Testis (tissue), 3 donors: ENCODE measurements around the gene NPIPB6. TPM values are rescaled to one million over a fixed set of nuclear protein-coding genes. Genes with fewer than 3 reads are reported as not detected.

Experiments used
- DNase-seq: peaks from one replicate; pipeline ENCODE4 v3.0.0-alpha.2; 2019
- H3K27ac ChIP-seq, 2 donors: fragments of 200-600 bp; sonication (generic); one replicate each; pipeline ENCODE4 v1.5.1; 2019
- H3K27me3 ChIP-seq: fragments of 200-600 bp; sonication (generic); one replicate; pipeline ENCODE4 v1.5.1; 2019
- H3K36me3 ChIP-seq: fragments of 200-600 bp; sonication (generic); one replicate; pipeline ENCODE4 v1.5.1; 2017; ENCODE audit warnings: low read depth; ENCODE audit errors: missing control alignments
- H3K4me1 ChIP-seq: fragments of 200-600 bp; sonication (generic); one replicate; pipeline ENCODE4 v1.5.1; 2019
- H3K4me3 ChIP-seq, 2 donors: fragments of 200-600 bp; sonication (generic); one replicate each; pipeline ENCODE4 v1.5.1; 2017 to 2019
- H3K9me3 ChIP-seq: fragments of 200-600 bp; sonication (generic); one replicate; pipeline ENCODE4 v1.5.1; 2017
- CTCF ChIP-seq, 3 experiments: fragments of 450-650 bp in 2 of 3; fragments of 200-600 bp in 1 of 3; sonication (generic) in 1 of 3; IDR thresholded peaks; one replicate each; pipeline ENCODE4 v1.5.1; 2016 to 2019; ENCODE audit warnings: antibody characterized with exemption in 3 of 3, mild to moderate bottlenecking in 2 of 3, moderate library complexity in 1 of 3
- POLR2A ChIP-seq: fragments of 450-650 bp; IDR thresholded peaks from one replicate; pipeline ENCODE4 v1.6.1; 2017; ENCODE audit warnings: antibody characterized with exemption, mild to moderate bottlenecking, moderate library complexity
- WGBS, 2 donors: methylation state at CpG; one replicate each; pipeline ENCODE4 v1.1.5; 2018; 5-methylcytosine and 5-hydroxymethylcytosine counted together
- intact Hi-C: fragments of 100-400 bp; cut with DNase I; formaldehyde crosslinking; loops from one replicate; pipeline ENCODE4 v1.15.1; 2023; ENCODE audit warnings: low total_unique reads
- polyA plus RNA-seq: library from polyadenylated mRNA; stranded (reverse); fragments of 350-450 nt; fragmentation: Illumina TruSeq; extraction: RNeasy Lipid Tissue Mini Kit (QIAGEN cat#74804); gene quantifications from one replicate; pipeline ENCODE4 v1.2.3, GENCODE V29; 2014; ENCODE audit warnings: low read depth, low replicate concordance; ENCODE audit not compliant: insufficient read depth
- total RNA-seq, 2 donors: library from RNA; depleted of rRNA; stranded (reverse); fragments of >200 nt; gene quantifications; one replicate each; pipeline ENCODE4 v1.2.3, GENCODE V29; 2016

The NPIPB6 gene
- total and polyA plus RNA-seq, 3 donors from 2014 or later = 16.7 to 47.5 (median 36.3) TPM

- no peaks in the 10 kb centered on the region for H3K9me3 ChIP-seq
- intact Hi-C loops = no loop called here
- H3K36me3 ChIP-seq = no peaks in the 10 kb centered on the region
- no peaks in the 10 kb centered on the region for H3K4me1 ChIP-seq
- no peak for DNase-seq
- H3K27me3 ChIP-seq = no peaks in the 10 kb centered on the region
- H3K4me3 ChIP-seq = no peak overlapping the region
- TF ChIP-seq CTCF (IDR thresholded peaks at IDR 0.05) (no peak), POLR2A (no peak)
- no peak overlapping the region for H3K27ac ChIP-seq
- 78 to 88% methylated on average over 2 of the region's 2 CpGs for WGBS, 2 donors
Observed at GRCh38 chr16:28301620-28302019, 61.7 kb downstream of the NPIPB6 start.

GRCh38 chr16:28301154-28301553, 62.2 kb downstream of the NPIPB6 start:
- H3K27ac ChIP-seq = no peak overlapping the region
- 89 to 92% methylated on average over 5 to 6 of the region's 6 CpGs for WGBS, 2 donors
- H3K27me3 ChIP-seq = no peaks in the 10 kb centered on the region
- intact Hi-C loops = no loop called here
- no peaks in the 10 kb centered on the region for H3K9me3 ChIP-seq
- H3K4me3 ChIP-seq = no peak overlapping the region
- DNase-seq = no peak
- H3K36me3 ChIP-seq = no peaks in the 10 kb centered on the region
- no peak for TF ChIP-seq CTCF (IDR thresholded peaks at IDR 0.05)
- TF ChIP-seq POLR2A = no peak
- H3K4me1 ChIP-seq = no peaks in the 10 kb centered on the region

- H3K4me1 ChIP-seq = no peaks in the 10 kb centered on the region
- H3K36me3 ChIP-seq = no peaks in the 10 kb centered on the region
- no peak overlapping the region for H3K4me3 ChIP-seq
- 97 to 98% methylated on average over 5 of the region's 5 CpGs for WGBS, 2 donors
- intact Hi-C loops = no loop called here
- no peaks in the 10 kb centered on the region for H3K9me3 ChIP-seq
- no peaks in the 10 kb centered on the region for H3K27me3 ChIP-seq
- TF ChIP-seq CTCF (IDR thresholded peaks at IDR 0.05) (no peak), POLR2A (no peak)
- DNase-seq = no peak
- H3K27ac ChIP-seq = no peak overlapping the region
Observed at GRCh38 chr16:28300327-28300726, 63.0 kb downstream of the NPIPB6 start.

- Histone ChIP-seq H3K4me1 (no peaks in the 10 kb centered on the region), H3K36me3 (no peaks in the 10 kb centered on the region), H3K27me3 (no peaks in the 10 kb centered on the region), H3K4me3 (no peak overlapping the region), H3K9me3 (no peaks in the 10 kb centered on the region), H3K27ac (no peak overlapping the region)
- intact Hi-C loops = no loop called here
- 69 to 74% methylated on average over 3 to 4 of the region's 4 CpGs for WGBS, 2 donors
- TF ChIP-seq CTCF (IDR thresholded peaks at IDR 0.05) (no peak), POLR2A (no peak)
- DNase-seq = no peak
Observed at GRCh38 chr16:28298511-28298878, 64.8 kb downstream of the NPIPB6 start.

- WGBS, 2 donors = 71 to 77% methylated on average over 4 to 11 of the region's 11 CpGs
- Histone ChIP-seq H3K36me3 (no peaks in the 10 kb centered on the region), H3K27me3 (no peaks in the 10 kb centered on the region), H3K27ac (no peak overlapping the region), H3K9me3 (no peaks in the 10 kb centered on the region), H3K4me3 (no peak overlapping the region), H3K4me1 (peaks cover 5% of the 10 kb centered on the region)
- intact Hi-C loops = no loop called here
- no peak for TF ChIP-seq POLR2A
- no peak for TF ChIP-seq CTCF (IDR thresholded peaks at IDR 0.05)
- DNase-seq = no peak
Observed at GRCh38 chr16:28297784-28298510, 65.4 kb downstream of the NPIPB6 start.
